CD4-positive, CD25-positive, alpha-beta regulatory T cell (primary cell): Measurements from ENCODE around the gene SUSD1. TPM values are rescaled to one million over a fixed set of nuclear protein-coding genes. Genes with fewer than 3 reads are reported as not detected.

Experiments used
- ATAC-seq, 2 donors: fragments of 150-1000 bp; cut with Tn5 transposase; one replicate each; pipeline ENCODE4 v1.10.0; 2021; ENCODE audit warnings: low read depth in 2 of 2, moderate number of reproducible peaks in 2 of 2, moderate library complexity in 1 of 2
- DNase-seq, 3 donors: peaks; one replicate each; pipeline versions ENCODE4 v3.0.0 to v3.0.0-alpha.2; 2012 to 2022; ENCODE audit warnings: mixed read lengths in 1 of 3
- H3K27ac ChIP-seq: one replicate; pipeline ENCODE4 v1.7.0; 2013; ENCODE audit warnings: mild to moderate bottlenecking, low read length; ENCODE audit not compliant: insufficient read depth, poor library complexity, severe bottlenecking
- H3K27me3 ChIP-seq: one replicate; pipeline ENCODE4 v1.7.0; 2013; ENCODE audit warnings: low read length; ENCODE audit not compliant: control insufficient read depth, insufficient read depth
- H3K36me3 ChIP-seq: one replicate; pipeline ENCODE4 v1.7.0; 2013; ENCODE audit warnings: mild to moderate bottlenecking, low read length, moderate library complexity; ENCODE audit not compliant: control insufficient read depth, insufficient read depth
- H3K4me1 ChIP-seq: 2 replicates; pipeline ENCODE4 v1.7.0; 2013; ENCODE audit warnings: mild to moderate bottlenecking, low read length; ENCODE audit not compliant: insufficient read depth, control insufficient read depth, poor library complexity, severe bottlenecking
- H3K4me3 ChIP-seq: one replicate; pipeline ENCODE4 v1.7.0; 2013; ENCODE audit warnings: low read depth, mild to moderate bottlenecking, low read length, moderate library complexity
- H3K9me3 ChIP-seq, 2 experiments: 1 replicate in 1 of 2; 2 replicates in 1 of 2; pipeline ENCODE4 v1.7.0; 2013; ENCODE audit warnings: low read length in 2 of 2, mild to moderate bottlenecking in 1 of 2, moderate library complexity in 1 of 2; ENCODE audit not compliant: control insufficient read depth in 2 of 2
- H3K27ac Mint-ChIP-seq, 3 donors: one replicate each; pipeline ENCODE4 v1.8.0; 2020 to 2022; ENCODE audit warnings: mild to moderate bottlenecking in 3 of 3, mixed read lengths in 3 of 3, moderate library complexity in 2 of 3
- H3K27me3 Mint-ChIP-seq: one replicate; pipeline ENCODE4 v1.8.0; 2022; ENCODE audit warnings: mild to moderate bottlenecking, mixed read lengths
- H3K36me3 Mint-ChIP-seq: one replicate; pipeline ENCODE4 v1.8.0; 2020; ENCODE audit warnings: mixed read lengths
- H3K4me1 Mint-ChIP-seq, 4 donors: one replicate each; pipeline ENCODE4 v1.8.0; 2020 to 2022; ENCODE audit warnings: mixed read lengths in 4 of 4, mild to moderate bottlenecking in 1 of 4
- H3K4me3 Mint-ChIP-seq, 4 donors: one replicate each; pipeline ENCODE4 v1.8.0; 2020 to 2022; ENCODE audit warnings: mild to moderate bottlenecking in 4 of 4, mixed read lengths in 4 of 4, moderate library complexity in 3 of 4
- H3K9me3 Mint-ChIP-seq, 7 donors: one replicate each; pipeline ENCODE4 v1.8.0; 2020 to 2022; ENCODE audit warnings: mixed read lengths in 7 of 7, mild to moderate bottlenecking in 3 of 7, moderate library complexity in 2 of 7
- polyA plus RNA-seq, 4 donors: library from polyadenylated mRNA; unstranded; fragments of 300-500 nt; fragmentation: Illumina TruSeq; gene quantifications; one replicate each; pipeline ENCODE4 v1.2.3, GENCODE V29; 2021
- total RNA-seq: library from RNA; stranded (reverse); gene quantifications from one replicate; pipeline ENCODE4 v1.2.3, GENCODE V29; 2022

The SUSD1 gene
- total and polyA plus RNA-seq, 5 donors from 2014 or later: 3.2 to 9.7 (median 7.0) TPM

DNA sequence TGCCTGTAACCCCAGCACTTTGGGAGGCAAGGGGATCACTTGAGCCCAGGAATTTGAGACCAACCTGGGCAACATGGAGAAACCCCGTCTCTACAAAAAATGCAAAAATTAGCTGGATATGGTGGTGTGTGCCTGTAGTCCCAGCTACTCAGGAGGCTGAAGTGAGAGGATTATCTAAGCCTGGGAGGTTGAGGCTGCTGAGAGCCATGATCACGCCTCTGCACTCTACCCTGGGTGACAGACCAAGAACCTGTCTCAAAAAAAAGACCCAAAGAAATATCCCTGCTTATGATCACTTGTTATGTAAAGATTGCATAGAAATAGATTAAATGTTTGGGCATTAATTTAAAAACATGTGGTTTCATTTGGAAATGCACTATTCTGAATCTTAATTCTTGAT lies 153.4 kb downstream of the SUSD1 start:
- ATAC-seq: no peak
- H3K4me1 Mint-ChIP-seq: peaks cover 3 to 13% (median 8%) of the 10 kb centered on the region in 4 donors
- H3K27ac ChIP-seq: no peak overlapping the region

DNA sequence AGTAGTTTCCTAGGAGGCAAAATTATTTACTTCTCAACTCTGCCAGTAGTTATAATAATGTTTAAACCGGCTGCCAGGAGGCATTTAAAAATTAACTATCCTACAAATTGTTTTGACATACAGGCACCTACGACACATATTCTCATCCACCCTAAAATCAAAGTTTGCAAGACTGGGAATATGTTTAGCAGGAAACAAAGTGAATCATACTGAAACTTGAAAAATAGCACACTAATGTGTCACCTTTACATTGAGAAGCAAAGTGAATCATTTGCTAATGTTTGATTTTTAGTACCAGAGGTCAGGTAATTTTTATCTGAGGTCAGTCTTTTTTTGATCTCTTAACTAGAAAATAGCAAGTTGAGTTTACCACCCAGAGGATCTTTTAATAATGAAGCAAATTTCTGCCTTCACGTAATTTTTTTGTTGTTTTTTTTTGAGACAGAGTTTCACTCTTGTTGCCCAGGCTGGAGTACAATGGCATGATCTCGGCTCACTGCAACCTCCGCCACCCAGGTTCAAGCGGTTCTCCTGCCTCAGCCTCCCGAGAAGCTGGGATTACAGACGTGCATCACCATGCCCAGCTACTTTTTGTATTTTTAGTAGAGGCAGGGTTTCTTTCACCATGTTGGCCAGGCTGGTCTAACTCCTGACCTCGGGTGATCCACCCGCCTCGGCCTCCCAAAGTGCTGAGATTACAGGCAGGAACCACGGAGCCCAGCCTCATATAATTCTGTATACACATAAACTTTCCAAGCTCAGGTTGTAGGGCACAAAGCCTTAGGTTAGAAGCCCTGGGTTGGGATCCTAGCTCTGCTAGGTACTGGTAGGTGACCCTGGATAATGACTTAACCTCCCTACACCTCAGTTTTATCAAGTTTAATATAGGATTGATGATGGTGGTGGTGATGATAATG lies 154.2 kb downstream of the SUSD1 start:
- Mint-ChIP-seq H3K9me3 (peaks cover 0 to 3% (median 0%) of the 10 kb centered on the region in 7 donors), H3K36me3 (no peaks in the 10 kb centered on the region), H3K4me1 (peaks cover 3 to 13% (median 7%) of the 10 kb centered on the region in 4 donors), H3K27ac (no peak overlapping the region), H3K4me3 (no peak overlapping the region), H3K27me3 (peaks cover 4% of the 10 kb centered on the region)
- Histone ChIP-seq H3K27ac (no peak overlapping the region), H3K4me1 (no peaks in the 10 kb centered on the region), H3K36me3 (no peaks in the 10 kb centered on the region), H3K4me3 (no peak overlapping the region), H3K9me3 (no peaks in the 10 kb centered on the region), H3K27me3 (no peaks in the 10 kb centered on the region)
- no peak for ATAC-seq
- DNase-seq: no peak

More for the DNA sequence above, 153.4 kb downstream of the SUSD1 start:
- DNase-seq: no peak
- H3K9me3 ChIP-seq: no peaks in the 10 kb centered on the region
- peaks cover 0 to 3% (median 0%) of the 10 kb centered on the region in 7 donors for H3K9me3 Mint-ChIP-seq
- H3K27ac Mint-ChIP-seq: no peak overlapping the region
- H3K27me3 Mint-ChIP-seq: peaks cover 4% of the 10 kb centered on the region
- H3K4me3 ChIP-seq: no peak overlapping the region
- no peaks in the 10 kb centered on the region for H3K36me3 Mint-ChIP-seq
- no peaks in the 10 kb centered on the region for H3K36me3 ChIP-seq
- no peaks in the 10 kb centered on the region for H3K4me1 ChIP-seq
- H3K4me3 Mint-ChIP-seq: no peak overlapping the region
- H3K27me3 ChIP-seq: no peaks in the 10 kb centered on the region

DNA sequence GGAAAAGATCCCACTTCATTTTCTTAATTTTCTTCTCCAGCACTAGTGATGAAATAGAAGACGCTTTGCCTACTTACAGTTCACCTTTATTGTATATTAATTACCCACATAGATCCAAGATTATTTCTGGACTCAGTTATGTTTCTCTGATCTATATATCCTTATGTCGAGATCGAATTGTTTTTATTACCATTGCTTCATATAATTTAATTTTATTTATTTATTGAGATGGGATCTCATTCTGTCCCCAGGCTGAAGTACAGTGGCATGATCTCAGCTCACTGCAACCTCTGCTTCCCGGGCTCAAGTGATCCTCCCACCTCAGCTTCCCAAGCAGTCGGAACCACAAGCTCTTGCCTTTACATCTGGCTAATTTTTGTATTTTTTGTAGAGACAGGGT lies 157.2 kb downstream of the SUSD1 start:
- ATAC-seq: no peak
- H3K4me1 ChIP-seq: no peaks in the 10 kb centered on the region

DNA sequence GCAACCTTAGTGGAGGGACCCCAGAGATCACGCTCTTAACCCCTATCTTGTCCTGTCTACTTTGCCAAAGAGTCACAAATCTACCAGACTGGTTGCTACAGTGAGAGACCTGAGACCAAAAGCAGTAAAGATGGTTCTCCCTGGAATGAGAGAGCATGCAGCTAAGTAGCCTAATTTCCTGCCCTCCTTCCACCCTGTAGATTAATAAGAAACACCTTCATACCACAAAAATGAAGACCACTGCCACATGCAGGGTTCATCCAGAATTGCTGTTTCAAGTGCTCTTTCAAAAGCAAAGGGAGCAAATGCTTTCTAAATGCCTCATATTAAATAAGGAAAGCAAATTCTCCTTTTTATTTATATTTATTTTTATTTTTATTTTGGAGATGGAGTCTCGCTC lies 159.4 kb downstream of the SUSD1 start:
- Histone ChIP-seq H3K27me3 (no peaks in the 10 kb centered on the region), H3K4me1 (peaks cover 5% of the 10 kb centered on the region), H3K4me3 (no peak overlapping the region), H3K36me3 (no peaks in the 10 kb centered on the region), H3K9me3 (no peaks in the 10 kb centered on the region), H3K27ac (no peak overlapping the region)
- H3K27ac Mint-ChIP-seq: no peak overlapping the region
- peaks cover 6 to 22% (median 13%) of the 10 kb centered on the region in 4 donors for H3K4me1 Mint-ChIP-seq
- DNase-seq: no peak
- H3K36me3 Mint-ChIP-seq: no peaks in the 10 kb centered on the region
- no peak overlapping the region for H3K4me3 Mint-ChIP-seq
- peaks cover 4% of the 10 kb centered on the region for H3K27me3 Mint-ChIP-seq
- ATAC-seq: no peak
- H3K9me3 Mint-ChIP-seq: peaks cover 0 to 2% (median 0%) of the 10 kb centered on the region in 7 donors

More for the DNA sequence above, 157.2 kb downstream of the SUSD1 start:
- Mint-ChIP-seq H3K4me3 (no peak overlapping the region), H3K36me3 (no peaks in the 10 kb centered on the region), H3K27me3 (peaks cover 4% of the 10 kb centered on the region), H3K4me1 (peaks cover under 1 to 17% (median 10%) of the 10 kb centered on the region in 4 donors), H3K27ac (no peak overlapping the region), H3K9me3 (peaks cover 0 to 2% (median 0%) of the 10 kb centered on the region in 7 donors)
- Histone ChIP-seq H3K27ac (no peak overlapping the region), H3K27me3 (no peaks in the 10 kb centered on the region), H3K36me3 (no peaks in the 10 kb centered on the region), H3K9me3 (no peaks in the 10 kb centered on the region), H3K4me3 (no peak overlapping the region)
- no peak for DNase-seq

DNA sequence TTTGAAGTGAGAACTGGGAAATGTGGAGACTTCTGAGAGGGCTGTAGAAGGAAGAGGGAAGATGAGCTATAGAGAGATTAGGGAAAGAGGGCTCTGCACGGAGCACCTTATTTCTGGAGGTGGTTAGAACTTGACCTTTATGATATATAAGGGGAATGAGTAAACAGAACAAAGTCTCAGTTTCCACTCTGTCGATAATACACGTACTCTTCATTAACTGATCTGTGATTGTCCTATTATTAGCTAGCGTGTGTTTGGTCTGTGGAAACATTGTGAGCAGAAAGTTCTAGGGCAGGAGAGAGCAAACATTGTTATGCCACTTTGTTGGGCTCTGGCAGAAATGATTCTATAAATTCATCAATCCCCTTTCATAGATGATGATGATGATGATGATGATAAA lies 159.9 kb downstream of the SUSD1 start:
- ATAC-seq: no peak
- Mint-ChIP-seq H3K4me3 (no peak overlapping the region), H3K4me1 (peaks cover 6 to 20% (median 14%) of the 10 kb centered on the region in 4 donors), H3K36me3 (no peaks in the 10 kb centered on the region), H3K9me3 (peaks cover 0 to 2% (median 0%) of the 10 kb centered on the region in 7 donors), H3K27ac (no peak overlapping the region), H3K27me3 (peaks cover 4% of the 10 kb centered on the region)
- no peaks in the 10 kb centered on the region for H3K27me3 ChIP-seq
- H3K9me3 ChIP-seq: no peaks in the 10 kb centered on the region
- peaks cover 5% of the 10 kb centered on the region for H3K4me1 ChIP-seq
- H3K4me3 ChIP-seq: no peak overlapping the region
- no peak for DNase-seq
- H3K36me3 ChIP-seq: no peaks in the 10 kb centered on the region
- H3K27ac ChIP-seq: no peak overlapping the region

DNA sequence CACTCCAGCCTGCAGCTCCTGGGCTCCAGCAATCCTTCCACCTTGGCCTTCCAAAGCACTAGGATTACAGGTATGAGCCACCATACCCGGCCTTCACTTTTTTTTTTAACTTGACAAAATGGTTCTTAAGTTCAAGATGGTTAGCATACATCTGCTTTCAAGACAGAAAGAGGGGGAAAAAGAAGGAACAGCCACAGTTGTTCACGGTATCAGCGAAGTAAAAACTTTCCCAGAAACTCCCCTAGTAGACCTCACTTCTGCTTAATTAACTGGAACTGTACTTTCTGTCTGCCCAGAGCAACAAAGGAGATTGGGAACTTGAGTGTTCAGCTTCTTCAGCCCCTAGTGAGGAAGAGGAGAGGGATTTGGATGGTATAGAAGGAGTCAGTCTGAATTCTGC lies 161.8 kb downstream of the SUSD1 start:
- Histone ChIP-seq H3K27me3 (no peaks in the 10 kb centered on the region), H3K36me3 (no peaks in the 10 kb centered on the region), H3K4me3 (no peak overlapping the region), H3K9me3 (no peaks in the 10 kb centered on the region), H3K4me1 (peaks cover 5% of the 10 kb centered on the region), H3K27ac (no peak overlapping the region)
- no peak for ATAC-seq
- Mint-ChIP-seq H3K4me3 (no peak overlapping the region), H3K27me3 (peaks cover 4% of the 10 kb centered on the region), H3K27ac (peak overlapping the region in 1 of 3 donors; percentile 72), H3K9me3 (peaks cover 0 to 2% (median 0%) of the 10 kb centered on the region in 7 donors), H3K4me1 (peaks cover 6 to 25% (median 15%) of the 10 kb centered on the region in 4 donors), H3K36me3 (no peaks in the 10 kb centered on the region)
- DNase-seq: no peak

DNA sequence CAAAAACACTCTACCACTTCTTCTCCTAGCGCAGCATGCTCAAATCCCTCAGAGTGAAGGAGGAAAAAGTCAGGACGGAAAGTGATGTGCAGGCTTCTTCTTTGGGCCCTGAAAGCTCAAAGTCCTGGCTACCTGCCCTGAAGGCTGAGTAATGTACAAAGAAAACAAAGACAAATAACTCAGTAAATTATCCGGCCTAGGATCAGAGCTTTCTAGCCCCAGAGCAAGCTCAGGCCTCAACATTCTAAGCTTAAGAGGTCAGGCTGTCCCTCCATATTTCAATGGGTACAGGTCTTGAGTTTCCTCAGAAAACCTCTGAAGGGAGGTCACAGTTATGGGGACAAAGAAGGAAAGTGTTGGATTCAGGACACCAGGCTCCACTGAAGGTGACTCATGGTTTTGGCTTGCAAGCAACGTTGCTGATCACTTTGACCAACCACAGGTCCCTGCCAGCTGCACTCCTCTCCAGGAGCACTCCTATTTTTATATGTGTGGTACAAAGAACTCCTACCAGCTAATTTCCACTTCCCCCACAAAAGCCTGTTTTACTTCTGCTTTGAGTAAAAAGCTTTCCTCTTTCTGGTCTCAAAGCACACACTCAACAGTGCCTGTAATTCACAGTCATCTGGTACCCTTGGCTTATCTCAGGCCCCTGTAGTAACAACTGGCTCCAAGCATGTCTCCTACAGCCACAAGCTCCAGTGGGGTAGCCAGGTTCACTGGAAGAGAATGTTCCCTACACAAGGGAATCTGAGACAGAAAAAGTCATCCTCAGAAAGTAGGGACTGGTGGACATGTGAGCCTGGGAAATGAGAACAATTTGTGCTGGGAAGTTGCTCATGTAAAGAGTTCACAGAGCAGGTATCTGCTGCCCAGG lies 162.8 kb downstream of the SUSD1 start:
- H3K36me3 ChIP-seq: no peaks in the 10 kb centered on the region
- no peaks in the 10 kb centered on the region for H3K27me3 ChIP-seq
- peaks cover 0 to 2% (median 0%) of the 10 kb centered on the region in 7 donors for H3K9me3 Mint-ChIP-seq
- no peak overlapping the region for H3K4me3 ChIP-seq
- no peaks in the 10 kb centered on the region for H3K9me3 ChIP-seq
- H3K27me3 Mint-ChIP-seq: peaks cover 4% of the 10 kb centered on the region
- no peak overlapping the region for H3K27ac ChIP-seq
- peaks cover 5% of the 10 kb centered on the region for H3K4me1 ChIP-seq
- ATAC-seq (peak; percentile 40 to 42), DNase-seq (peak in 1 of 3 donors; percentile 20)
- no peak overlapping the region for H3K4me3 Mint-ChIP-seq
- peaks cover 6 to 34% (median 23%) of the 10 kb centered on the region in 4 donors for H3K4me1 Mint-ChIP-seq
- H3K36me3 Mint-ChIP-seq: no peaks in the 10 kb centered on the region
- H3K27ac Mint-ChIP-seq: peak overlapping the region; percentile 6 to 72 (median 14)
